K562 (cell line): Measurements from ENCODE around the gene DOP1A. TPM values are rescaled to one million over a fixed set of nuclear protein-coding genes. Genes with fewer than 3 reads are reported as not detected.

Experiments used
- ATAC-seq: fragments of 200-7000 bp; cut with Tn5 transposase; 3 replicates; pipeline ENCODE4 v1.9.1; 2020; ENCODE audit warnings: moderate library complexity
- BruUV-seq: library from RNA; stranded (reverse); fragments of 400-500 nt; replicated peaks from 2 replicates; lab custom pipeline; 2021; lab: Mats Ljungman, UMichigan
- CTCF ChIA-PET: fragments of 300-600 bp; formaldehyde crosslinking; extraction: SDS; loops from one replicate; lab custom pipeline; 2021; ENCODE audit warnings: low intra/inter-chr PET ratio; lab: Yijun Ruan, JAX
- POLR2A ChIA-PET: fragments of 300-600, 350-650 bp; sonication (Branson Sonifier 250); formaldehyde crosslinking; extraction: SDS; loops from one replicate; lab custom pipeline; 2021; ENCODE audit warnings: antibody characterized with exemption, inconsistent platforms; lab: Yijun Ruan, JAX
- DNase-seq, 4 experiments: peaks; one replicate each; pipeline versions ENCODE4 v3.0.0 to v3.0.0-alpha.2; 2011 to 2018; ENCODE audit warnings: low spot score in 3 of 4, mixed read lengths in 3 of 4; ENCODE audit errors: extremely low read depth in 1 of 4
- FAIRE-seq: peaks from 2 replicates; lab custom pipeline; 2011; peaks lifted over from hg19 to GRCh38; lab: Jason Lieb, UNC
- H2AFZ ChIP-seq: 2 replicates; pipeline ENCODE4 v1.6.0; 2011; ENCODE audit warnings: low read depth, low read length, control low read depth, inconsistent platforms
- H3K27ac ChIP-seq: fragments of 200-600 bp; 3 replicates; pipeline ENCODE4 v1.8.0; 2011; ENCODE audit warnings: low read depth, mild to moderate bottlenecking, control low read depth, inconsistent platforms, low read length, moderate library complexity, mixed read lengths; ENCODE audit errors: extremely low read depth
- H3K27me3 ChIP-seq, 2 experiments: fragments of 300-600 bp in 1 of 2; 2 replicates in 1 of 2; 3 replicates in 1 of 2; pipeline versions ENCODE4 v1.6.0 to v1.8.0; 2011; ENCODE audit warnings: inconsistent platforms in 2 of 2, low read length in 2 of 2, mild to moderate bottlenecking in 1 of 2, mixed read lengths in 1 of 2, moderate library complexity in 1 of 2; ENCODE audit not compliant: control insufficient read depth in 2 of 2, insufficient read depth in 2 of 2
- H3K36me3 ChIP-seq: fragments of 300-600 bp; 3 replicates; pipeline ENCODE4 v1.8.0; 2011; ENCODE audit warnings: mild to moderate bottlenecking, low read length, inconsistent platforms; ENCODE audit not compliant: control insufficient read depth, insufficient read depth
- H3K4me1 ChIP-seq, 2 experiments: fragments of 200-600 bp in 1 of 2; replicated peaks in 1 of 2; 2 replicates in 1 of 2; 3 replicates in 1 of 2; pipeline versions ENCODE4 v1.5.1 to v1.8.0; 2011; ENCODE audit warnings: inconsistent platforms in 2 of 2, low read length in 2 of 2, mild to moderate bottlenecking in 1 of 2, mixed read lengths in 1 of 2, moderate library complexity in 1 of 2; ENCODE audit not compliant: control insufficient read depth in 2 of 2, insufficient read depth in 2 of 2
- H3K4me2 ChIP-seq: 2 replicates; pipeline ENCODE4 v1.6.1; 2011; ENCODE audit warnings: low read length, control low read depth, inconsistent platforms, mixed read lengths; ENCODE audit not compliant: insufficient read depth
- H3K4me3 ChIP-seq: fragments of 200-600 bp; sonication (generic), shearing (Covaris generic); 2 replicates; pipeline ENCODE4 v1.5.1; 2016; ENCODE audit warnings: control low read depth, inconsistent platforms
- H3K79me2 ChIP-seq: fragments of 200-600 bp; 3 replicates; pipeline ENCODE4 v1.8.0; 2011; ENCODE audit warnings: low read length, inconsistent platforms; ENCODE audit not compliant: control insufficient read depth, insufficient read depth
- H3K9ac ChIP-seq, 2 experiments: 2 replicates each; pipeline versions ENCODE4 v1.6.0 to v1.6.1; 2011; ENCODE audit warnings: low read depth in 2 of 2, low read length in 2 of 2, control low read depth in 1 of 2, inconsistent platforms in 1 of 2, mild to moderate bottlenecking in 1 of 2, mixed read lengths in 1 of 2; ENCODE audit not compliant: insufficient read depth in 1 of 2
- H3K9me1 ChIP-seq: one replicate; pipeline ENCODE4 v1.6.0; 2011; ENCODE audit warnings: inconsistent platforms, mild to moderate bottlenecking, low read length, moderate library complexity; ENCODE audit not compliant: control insufficient read depth, insufficient read depth
- H3K9me3 ChIP-seq: replicated peaks from 2 replicates; pipeline ENCODE4 v1.5.1; 2011; ENCODE audit warnings: low read depth, low read length, inconsistent platforms; ENCODE audit not compliant: control insufficient read depth, insufficient read depth
- H4K20me1 ChIP-seq: replicated peaks from 2 replicates; pipeline ENCODE4 v1.6.1; 2011; ENCODE audit warnings: low read length, inconsistent platforms, mixed read lengths; ENCODE audit not compliant: control insufficient read depth, insufficient read depth
- C11orf30 ChIP-seq: fragments of 450-650 bp; IDR thresholded peaks from 2 replicates; pipeline ENCODE4 v1.6.1; 2016; ENCODE audit warnings: low read depth, mild to moderate bottlenecking
- CBX3 ChIP-seq, 2 experiments: IDR thresholded peaks; 1 replicate in 1 of 2; 2 replicates in 1 of 2; pipeline ENCODE4 v1.6.1; 2012; ENCODE audit warnings: inconsistent platforms in 2 of 2, low read length in 2 of 2, borderline replicate concordance in 1 of 2, control low read depth in 1 of 2
- CHD2 ChIP-seq: IDR thresholded peaks from 2 replicates; pipeline ENCODE4 v1.6.1; 2011; ENCODE audit warnings: low read depth, low read length
- HSF4 ChIP-seq: fragments of 250-450 bp; sonication (Bioruptor Pico); IDR thresholded peaks from 2 replicates; pipeline ENCODE4 v2.1.2; 2022; ENCODE audit warnings: mild to moderate bottlenecking, moderate library complexity, borderline replicate concordance
- LEF1 ChIP-seq: fragments of 450-650 bp; IDR thresholded peaks from 2 replicates; pipeline ENCODE4 v1.6.1; 2016; ENCODE audit warnings: mild to moderate bottlenecking
- MYC ChIP-seq, 2 experiments: fragments of 250-450 bp in 1 of 2; sonication (Bioruptor Pico) in 1 of 2; IDR thresholded peaks; 2 replicates each; pipeline versions ENCODE4 v1.5.1 to v1.6.1; 2012 to 2021; ENCODE audit warnings: low read depth in 2 of 2, borderline replicate concordance in 1 of 2, improper control_type of control experiment in 1 of 2, low read length in 1 of 2, mild to moderate bottlenecking in 1 of 2, moderate library complexity in 1 of 2
- PCBP2 ChIP-seq: fragments of 200-400 bp; formaldehyde crosslinking; IDR thresholded peaks from 2 replicates; pipeline ENCODE4 v1.6.1; 2018; ENCODE audit warnings: low read length, low read depth, mild to moderate bottlenecking, moderate library complexity; ENCODE audit not compliant: poor library complexity, severe bottlenecking
- SMARCC2 ChIP-seq: fragments of 450-650 bp; IDR thresholded peaks from 2 replicates; pipeline ENCODE4 v1.6.1; 2017; ENCODE audit warnings: antibody characterized with exemption, moderate library complexity, mild to moderate bottlenecking, low read depth
- SRSF1 ChIP-seq: fragments of 200-400 bp; formaldehyde crosslinking; IDR thresholded peaks from 2 replicates; pipeline ENCODE4 v1.6.1; 2017; ENCODE audit warnings: mild to moderate bottlenecking, low read depth, low read length, moderate library complexity
- TFAM ChIP-seq: fragments of 250-450 bp; sonication (Bioruptor Pico); conservative IDR thresholded peaks from 2 replicates; pipeline ENCODE4 v1.5.0; 2021; ENCODE audit warnings: mild to moderate bottlenecking, moderate library complexity
- XRCC4 ChIP-seq: IDR thresholded peaks from one replicate; pipeline ENCODE4 v1.6.1; 2011; ENCODE audit not compliant: insufficient read depth, insufficient read length; ENCODE audit errors: extremely low read depth
- ZNF232 ChIP-seq: sonication (generic); formaldehyde crosslinking; IDR thresholded peaks from 2 replicates; pipeline ENCODE4 v1.8.0; 2022; ENCODE audit warnings: mild to moderate bottlenecking, missing genetic modification reagents
- ZNF316 ChIP-seq: fragments of 450-650 bp; IDR thresholded peaks from 2 replicates; pipeline ENCODE4 v1.6.1; 2016
- ZNF583 ChIP-seq: fragments of 250-450 bp; sonication (Bioruptor Pico); IDR thresholded peaks from 2 replicates; pipeline ENCODE4 v1.4.0; 2020
- WGBS: fragments of 100-300 bp; shearing (Covaris generic); methylation state at CpG from one replicate; pipeline ENCODE4 v1.1.6; 2016; ENCODE audit warnings: low coverage, mixed read lengths; ENCODE audit not compliant: insufficient coverage; ENCODE audit errors: missing lambda C conversion rate; 5-methylcytosine and 5-hydroxymethylcytosine counted together
- in situ Hi-C: fragments of 300-500 bp; cut with MboI; formaldehyde crosslinking; loops from 4 replicates; pipeline ENCODE4 v1.15.0; 2018; ENCODE audit warnings: inconsistent platforms, mixed read lengths
- intact Hi-C: fragments of 100-400 bp; cut with micrococcal nuclease; formaldehyde crosslinking; loops from 2 replicates; pipeline ENCODE4 v1.14.2; 2022
- polyA plus RNA-seq, 8 experiments: library from polyadenylated mRNA; depleted of rRNA in 4 of 8; stranded (reverse) in 5 of 8; unstranded in 3 of 8; fragments of >200 nt; fragmentation: Nextera tagmentation in 2 of 8; fragmentation: Illumina TruSeq in 1 of 8; extraction: Ambion mirVana in 2 of 8; extraction: Trizol in 1 of 8; gene quantifications; 2 replicates each; pipeline versions ENCODE4 v1.2.1 to v1.2.3, GENCODE V29; 2011 to 2014; ENCODE audit warnings: inconsistent platforms in 1 of 8, missing spikeins in 1 of 8
- total RNA-seq, 7 experiments: library from RNA; depleted of rRNA in 6 of 7; stranded (reverse); fragments of >200 nt in 6 of 7; fragmentation: Illumina TruSeq in 2 of 7; extraction: Trizol in 2 of 7; gene quantifications; 2 replicates each; pipeline versions ENCODE4 v1.2.1 to v1.2.3, GENCODE V29; 2011 to 2021; ENCODE audit warnings: low replicate concordance in 1 of 7
- TF ChIP-seq, protein P1 (sequence below): fragments of 450-650 bp; formaldehyde crosslinking; IDR thresholded peaks from 2 replicates; pipeline ENCODE4 v1.4.0; 2022; ENCODE audit warnings: mild to moderate bottlenecking, moderate library complexity
- TF ChIP-seq, protein P2 (sequence below): conservative IDR thresholded peaks from 2 replicates; pipeline ENCODE4 v1.6.1; 2011; ENCODE audit warnings: low read depth, mild to moderate bottlenecking, low read length; ENCODE audit not compliant: control insufficient read depth
- TF ChIP-seq, protein P3 (sequence below): sonication (generic); formaldehyde crosslinking; IDR thresholded peaks from 2 replicates; pipeline ENCODE4 v1.9.0; 2022; ENCODE audit warnings: mild to moderate bottlenecking, missing genetic modification reagents

The DOP1A gene
- total and polyA plus RNA-seq, 9 of the 15 experiments (the other 6 are each of a cell fraction or from before 2014, with no cell fraction given), result 0.75 to 10.5 (median 4.4) TPM

DNA sequence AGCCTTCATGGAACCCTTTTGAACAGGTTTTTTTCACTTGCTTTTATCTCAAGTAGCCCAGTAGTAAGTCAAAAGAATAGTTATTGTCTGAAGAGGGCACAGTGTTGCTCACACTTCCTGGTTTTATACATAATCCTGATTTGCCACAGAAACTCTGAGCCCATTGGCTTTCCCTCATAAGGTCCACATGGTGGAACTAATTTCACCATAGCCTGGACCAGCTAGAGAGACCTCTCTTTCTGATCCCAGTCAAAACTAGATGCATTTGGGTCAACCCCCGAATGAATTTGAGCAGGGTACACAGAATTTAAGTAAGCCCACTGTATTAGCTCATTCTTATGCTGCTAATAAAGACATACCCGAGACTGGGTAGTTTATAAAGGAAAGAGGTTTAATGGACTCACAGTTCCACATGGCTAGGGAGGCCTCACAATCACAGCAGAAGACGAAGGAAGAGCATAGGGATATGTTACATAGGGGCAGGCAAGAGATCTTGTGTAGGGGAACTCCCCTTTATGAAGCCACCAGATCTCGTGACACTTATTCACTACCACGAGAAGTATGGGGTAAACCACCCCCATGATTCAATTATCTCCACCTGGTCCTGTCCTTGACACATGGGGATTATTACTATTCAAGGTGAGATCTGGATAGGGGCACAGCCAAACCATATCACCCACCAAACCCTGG, 131.8 kb downstream of the DOP1A start:
- TF ChIP-seq, protein P1, sequence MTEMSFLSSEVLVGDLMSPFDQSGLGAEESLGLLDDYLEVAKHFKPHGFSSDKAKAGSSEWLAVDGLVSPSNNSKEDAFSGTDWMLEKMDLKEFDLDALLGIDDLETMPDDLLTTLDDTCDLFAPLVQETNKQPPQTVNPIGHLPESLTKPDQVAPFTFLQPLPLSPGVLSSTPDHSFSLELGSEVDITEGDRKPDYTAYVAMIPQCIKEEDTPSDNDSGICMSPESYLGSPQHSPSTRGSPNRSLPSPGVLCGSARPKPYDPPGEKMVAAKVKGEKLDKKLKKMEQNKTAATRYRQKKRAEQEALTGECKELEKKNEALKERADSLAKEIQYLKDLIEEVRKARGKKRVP (CRISPR knock-in tag), result no peak
- TF ChIP-seq ZNF232 (no peak), MYC (IDR thresholded peaks at IDR 0.05; ENCODE audit: low read depth, low read length) (no peak), MYC (CRISPR knock-in tag; IDR thresholded peaks at IDR 0.05; ENCODE audit: borderline replicate concordance, low read depth) (no peak), SMARCC2 (no peak), CHD2 (no peak), CBX3 (IDR thresholded peaks at IDR 0.05; ENCODE audit: borderline replicate concordance in 1 of 2, low read length in 2 of 2) (no peak), PCBP2 (no peak), ZNF583 (CRISPR knock-in tag) (no peak), ZNF316 (no peak), TFAM (CRISPR knock-in tag) (no peak), HSF4 (CRISPR knock-in tag) (no peak), C11orf30 (no peak), LEF1 (no peak), XRCC4 (no peak), SRSF1 (no peak)
- TF ChIP-seq, protein P2, sequence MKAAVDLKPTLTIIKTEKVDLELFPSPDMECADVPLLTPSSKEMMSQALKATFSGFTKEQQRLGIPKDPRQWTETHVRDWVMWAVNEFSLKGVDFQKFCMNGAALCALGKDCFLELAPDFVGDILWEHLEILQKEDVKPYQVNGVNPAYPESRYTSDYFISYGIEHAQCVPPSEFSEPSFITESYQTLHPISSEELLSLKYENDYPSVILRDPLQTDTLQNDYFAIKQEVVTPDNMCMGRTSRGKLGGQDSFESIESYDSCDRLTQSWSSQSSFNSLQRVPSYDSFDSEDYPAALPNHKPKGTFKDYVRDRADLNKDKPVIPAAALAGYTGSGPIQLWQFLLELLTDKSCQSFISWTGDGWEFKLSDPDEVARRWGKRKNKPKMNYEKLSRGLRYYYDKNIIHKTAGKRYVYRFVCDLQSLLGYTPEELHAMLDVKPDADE, result no peak
- TF ChIP-seq, protein P3, sequence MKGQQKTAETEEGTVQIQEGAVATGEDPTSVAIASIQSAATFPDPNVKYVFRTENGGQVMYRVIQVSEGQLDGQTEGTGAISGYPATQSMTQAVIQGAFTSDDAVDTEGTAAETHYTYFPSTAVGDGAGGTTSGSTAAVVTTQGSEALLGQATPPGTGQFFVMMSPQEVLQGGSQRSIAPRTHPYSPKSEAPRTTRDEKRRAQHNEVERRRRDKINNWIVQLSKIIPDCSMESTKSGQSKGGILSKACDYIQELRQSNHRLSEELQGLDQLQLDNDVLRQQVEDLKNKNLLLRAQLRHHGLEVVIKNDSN (CRISPR knock-in tag), result no peak
- Histone ChIP-seq H3K4me2 (no peak overlapping the region), H3K36me3 (peaks cover 8% of the 10 kb centered on the region; the same call in 2 of the 3 replicates), H3K9ac (no peak overlapping the region), H4K20me1 (no peaks in the 10 kb centered on the region), H3K4me3 (no peak overlapping the region), H3K79me2 (no peaks in the 10 kb centered on the region), H3K9me1 (no peaks in the 10 kb centered on the region), H3K27ac (no peak overlapping the region), H3K4me1 (peaks cover 0 to under 1% of the 10 kb centered on the region in 2 experiments; a peak in 2 of 5 replicates), H2AFZ (no peak overlapping the region), H3K9me3 (no peaks in the 10 kb centered on the region), H3K27me3 (no peaks in the 10 kb centered on the region)
- no peak for DNase-seq
- intact Hi-C loops (no loop called here), in situ Hi-C loops (loop anchor here (25.0 kb wide), 1 partner anchor 962 kb away; the partner anchor contains the start of gene IBTK)
- ChIA-PET CTCF (no interaction called here), POLR2A (interaction anchor here (0.7 kb wide), 1 partner anchor 952 kb away, joined by 3 read pairs; the partner anchor contains the start of gene IBTK)
- ATAC-seq, result no peak
- BruUV-seq, result no TSS peak
- WGBS, result 28% methylated on average over 5 of the region's 5 CpGs
- no peak for FAIRE-seq
